Nephron progenitor cell (in vitro differentiated cells): ENCODE results near the gene SPP1.
"Not testable (repeated sequence)": the region's sequence is repeated elsewhere in the genome, so short reads cannot be mapped to it uniquely, and the experiment has no call there.

Source experiments
- DNase-seq: peaks from one replicate; pipeline ENCODE4 v3.0.0; 2021
- H3K27ac Mint-ChIP-seq: 2 replicates; pipeline ENCODE4 v1.8.0; 2021; ENCODE audit warnings: mild to moderate bottlenecking, moderate library complexity, mixed read lengths
- H3K27me3 Mint-ChIP-seq: 2 replicates; pipeline ENCODE4 v1.8.0; 2021; ENCODE audit warnings: mild to moderate bottlenecking, low read depth, mixed read lengths; ENCODE audit not compliant: poor library complexity
- H3K36me3 Mint-ChIP-seq: 2 replicates; pipeline ENCODE4 v1.8.0; 2021; ENCODE audit warnings: low read depth, mixed read lengths
- H3K4me1 Mint-ChIP-seq: 2 replicates; pipeline ENCODE4 v1.8.0; 2021; ENCODE audit warnings: mixed read lengths
- H3K4me3 Mint-ChIP-seq: 2 replicates; pipeline ENCODE4 v1.8.0; 2021; ENCODE audit warnings: mild to moderate bottlenecking, moderate library complexity, mixed read lengths
- H3K9me3 Mint-ChIP-seq: 2 replicates; pipeline ENCODE4 v1.8.0; 2021; ENCODE audit warnings: mild to moderate bottlenecking, moderate library complexity, mixed read lengths
- TF ChIP-seq, protein P1 (sequence below): fragments of 200-600 bp; sonication (generic); IDR thresholded peaks from 2 replicates; pipeline ENCODE4 v1.5.0; 2021; ENCODE audit warnings: antibody characterized with exemption

Gene SPP1

GRCh38 chr4:87934157-87934704, 41.3 kb upstream of the SPP1 start:
- DNase-seq = no peak
- no peak overlapping the region for H3K4me3 Mint-ChIP-seq
- no peaks in the 10 kb centered on the region for H3K27me3 Mint-ChIP-seq
- peaks cover 24% of the 10 kb centered on the region for H3K9me3 Mint-ChIP-seq
- no peak overlapping the region for H3K27ac Mint-ChIP-seq
- peaks cover 5% of the 10 kb centered on the region for H3K36me3 Mint-ChIP-seq
- no peaks in the 10 kb centered on the region for H3K4me1 Mint-ChIP-seq
- TF ChIP-seq, protein P1, sequence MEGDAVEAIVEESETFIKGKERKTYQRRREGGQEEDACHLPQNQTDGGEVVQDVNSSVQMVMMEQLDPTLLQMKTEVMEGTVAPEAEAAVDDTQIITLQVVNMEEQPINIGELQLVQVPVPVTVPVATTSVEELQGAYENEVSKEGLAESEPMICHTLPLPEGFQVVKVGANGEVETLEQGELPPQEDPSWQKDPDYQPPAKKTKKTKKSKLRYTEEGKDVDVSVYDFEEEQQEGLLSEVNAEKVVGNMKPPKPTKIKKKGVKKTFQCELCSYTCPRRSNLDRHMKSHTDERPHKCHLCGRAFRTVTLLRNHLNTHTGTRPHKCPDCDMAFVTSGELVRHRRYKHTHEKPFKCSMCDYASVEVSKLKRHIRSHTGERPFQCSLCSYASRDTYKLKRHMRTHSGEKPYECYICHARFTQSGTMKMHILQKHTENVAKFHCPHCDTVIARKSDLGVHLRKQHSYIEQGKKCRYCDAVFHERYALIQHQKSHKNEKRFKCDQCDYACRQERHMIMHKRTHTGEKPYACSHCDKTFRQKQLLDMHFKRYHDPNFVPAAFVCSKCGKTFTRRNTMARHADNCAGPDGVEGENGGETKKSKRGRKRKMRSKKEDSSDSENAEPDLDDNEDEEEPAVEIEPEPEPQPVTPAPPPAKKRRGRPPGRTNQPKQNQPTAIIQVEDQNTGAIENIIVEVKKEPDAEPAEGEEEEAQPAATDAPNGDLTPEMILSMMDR = no peak

DNA sequence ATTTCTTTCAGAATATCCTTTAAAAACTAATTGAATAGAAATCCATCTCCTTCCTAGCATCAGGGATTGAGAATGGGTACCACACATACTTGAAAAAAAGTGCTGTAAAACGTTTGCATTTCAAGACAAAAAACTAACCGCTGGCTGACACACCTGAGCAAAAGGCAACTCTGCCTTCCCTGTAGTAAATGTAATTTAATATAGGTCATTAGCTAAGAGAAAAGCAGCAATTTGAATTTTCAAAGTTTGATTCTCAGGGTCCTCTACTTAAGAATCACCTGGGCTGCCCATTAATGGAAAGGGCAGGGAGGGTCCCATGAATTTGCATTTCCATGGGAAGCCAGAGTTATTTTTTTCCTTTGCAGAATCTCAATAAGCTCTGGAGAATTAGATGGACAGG, 40.5 kb upstream of the SPP1 start:
- Mint-ChIP-seq H3K36me3 (peaks cover 5% of the 10 kb centered on the region), H3K27me3 (no peaks in the 10 kb centered on the region), H3K4me1 (no peaks in the 10 kb centered on the region), H3K4me3 (no peak overlapping the region), H3K9me3 (peaks cover 24% of the 10 kb centered on the region), H3K27ac (no peak overlapping the region)
- TF ChIP-seq, protein P1 = no peak
- DNase-seq = no peak

DNA sequence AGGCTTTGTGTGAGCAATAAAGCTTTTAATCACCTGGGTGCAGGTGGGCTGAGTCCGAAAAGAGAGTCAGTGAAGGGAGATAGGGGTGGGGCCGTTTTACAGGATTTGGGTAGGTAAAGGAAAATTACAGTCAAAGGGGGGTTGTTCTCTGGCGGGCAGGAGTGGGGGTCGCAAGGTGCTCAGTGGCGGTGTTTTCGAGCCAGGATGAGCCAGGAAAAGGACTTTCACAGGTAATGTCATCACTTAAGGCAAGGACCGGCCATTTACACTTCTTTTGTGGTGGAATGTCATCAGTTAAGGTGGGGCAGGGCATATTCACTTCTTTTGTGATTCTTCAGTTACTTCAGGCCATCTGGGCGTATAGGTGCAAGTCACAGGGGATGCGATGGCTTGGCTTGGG, 39.6 kb upstream of the SPP1 start:
- not testable (repeated sequence) for H3K27me3 Mint-ChIP-seq

DNA sequence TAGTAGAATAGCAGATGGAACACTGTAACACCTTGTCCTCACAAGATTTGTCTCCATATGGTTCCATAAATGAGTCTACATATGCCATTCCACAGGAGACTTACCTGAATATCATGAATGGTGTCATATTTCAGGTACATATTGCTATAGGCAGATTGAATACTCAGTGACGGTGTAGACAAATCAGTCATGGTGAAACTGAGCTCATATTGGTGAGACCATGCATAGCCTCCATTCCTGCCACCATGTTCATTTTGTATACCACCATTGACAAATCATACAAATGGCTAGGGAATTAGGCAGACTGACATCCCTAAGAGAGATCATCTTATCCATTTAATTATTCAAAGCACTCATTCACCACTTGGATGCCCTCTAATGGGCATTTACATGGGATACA, 38.0 kb upstream of the SPP1 start:
- no peak for DNase-seq
- TF ChIP-seq, protein P1 = no peak
- peaks cover 12% of the 10 kb centered on the region for H3K4me1 Mint-ChIP-seq
- no peak overlapping the region for H3K27ac Mint-ChIP-seq
- no peaks in the 10 kb centered on the region for H3K36me3 Mint-ChIP-seq
- peaks cover under 1% of the 10 kb centered on the region for H3K27me3 Mint-ChIP-seq
- no peak overlapping the region for H3K4me3 Mint-ChIP-seq
- peaks cover 7% of the 10 kb centered on the region for H3K9me3 Mint-ChIP-seq

More for the DNA sequence above, 39.6 kb upstream of the SPP1 start:
- H3K4me3 Mint-ChIP-seq, H3K27ac Mint-ChIP-seq, H3K4me1 Mint-ChIP-seq, H3K36me3 Mint-ChIP-seq, DNase-seq: not testable (repeated sequence)
- H3K9me3 Mint-ChIP-seq = peaks cover 19% of the 10 kb centered on the region

DNA sequence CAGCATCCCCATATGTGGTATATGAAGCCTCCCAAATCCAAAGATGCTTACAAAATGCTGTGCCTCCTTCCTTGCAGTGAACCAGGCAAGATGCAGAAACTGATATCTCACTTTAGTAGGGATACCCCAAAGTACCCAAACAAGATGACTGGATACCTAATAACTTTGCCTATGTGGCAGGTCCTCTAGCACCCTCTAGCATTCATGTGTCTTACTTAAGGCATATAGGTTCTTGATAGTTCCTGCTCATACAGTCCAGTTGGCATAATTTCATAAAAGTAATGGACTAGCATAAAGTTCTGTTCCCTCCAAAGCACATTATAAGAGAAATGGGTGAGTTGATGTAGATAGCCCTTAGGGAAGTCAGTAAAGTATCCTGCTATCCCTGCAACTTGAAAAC, 36.8 kb upstream of the SPP1 start:
- no peak overlapping the region for H3K27ac Mint-ChIP-seq

DNA sequence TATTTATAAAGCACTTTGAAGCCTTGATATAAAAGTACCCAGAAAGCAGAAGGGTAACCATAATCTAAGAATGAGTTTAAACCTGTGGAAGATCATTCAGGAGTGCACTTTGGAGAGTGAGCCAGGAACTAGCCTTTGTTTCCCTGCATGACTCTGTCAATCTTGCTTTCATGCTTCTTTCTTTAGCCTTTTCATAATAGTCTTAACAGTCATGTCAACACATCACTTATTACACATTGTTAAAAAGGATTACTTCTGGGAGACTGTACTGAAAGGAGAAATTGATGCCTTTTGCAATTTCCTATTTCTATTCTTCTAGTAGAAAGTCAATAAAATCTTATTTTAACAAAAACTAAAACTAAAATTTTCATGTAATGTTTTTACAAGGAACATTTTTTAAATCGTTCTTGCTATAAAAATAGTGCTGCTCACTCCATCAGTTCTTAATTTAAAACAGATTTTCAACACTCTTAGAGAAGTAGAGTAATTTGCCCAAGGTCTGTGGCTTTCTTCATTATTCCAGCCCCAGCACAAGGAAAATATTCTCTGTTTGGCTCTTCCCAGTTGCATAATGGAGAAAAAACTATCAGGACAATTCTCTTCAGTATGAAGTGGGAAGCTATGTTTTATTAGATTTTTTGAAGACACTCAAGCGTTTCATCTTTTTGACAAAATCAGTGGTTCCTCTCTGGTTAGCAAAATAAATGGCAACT, 35.4 kb upstream of the SPP1 start:
- H3K4me3 Mint-ChIP-seq = no peak overlapping the region
- no peaks in the 10 kb centered on the region for H3K36me3 Mint-ChIP-seq
- H3K27ac Mint-ChIP-seq = no peak overlapping the region
- no peaks in the 10 kb centered on the region for H3K9me3 Mint-ChIP-seq
- H3K27me3 Mint-ChIP-seq = peaks cover 3% of the 10 kb centered on the region
- DNase-seq = no peak
- TF ChIP-seq, protein P1 = no peak
- H3K4me1 Mint-ChIP-seq = peaks cover 12% of the 10 kb centered on the region

More for the DNA sequence above, 36.8 kb upstream of the SPP1 start:
- TF ChIP-seq, protein P1 = no peak
- Mint-ChIP-seq H3K4me3 (no peak overlapping the region), H3K4me1 (peaks cover 12% of the 10 kb centered on the region), H3K36me3 (no peaks in the 10 kb centered on the region), H3K27me3 (peaks cover 3% of the 10 kb centered on the region), H3K9me3 (no peaks in the 10 kb centered on the region)
- no peak for DNase-seq

GRCh38 chr4:87940809-87941208, 34.7 kb upstream of the SPP1 start:
- H3K27ac Mint-ChIP-seq, H3K27me3 Mint-ChIP-seq: not testable (repeated sequence)

More at GRCh38 chr4:87940809-87941208, 34.7 kb upstream of the SPP1 start:
- not testable (repeated sequence) for H3K36me3 Mint-ChIP-seq, H3K9me3 Mint-ChIP-seq, H3K4me3 Mint-ChIP-seq, DNase-seq
- peaks cover 12% of the 10 kb centered on the region for H3K4me1 Mint-ChIP-seq
